HepG2 (cell line): ENCODE measurements around the gene MRPL36. TPM values are rescaled to one million over a fixed set of nuclear protein-coding genes. Genes with fewer than 3 reads are reported as not detected.

ENCODE experiments used
- AKAP8 ChIP-seq: sonication (generic); formaldehyde crosslinking; IDR thresholded peaks from 2 replicates; pipeline ENCODE4 v1.5.1; 2020; ENCODE audit warnings: mild to moderate bottlenecking, missing genetic modification reagents
- ATF1 ChIP-seq: IDR thresholded peaks from 2 replicates; pipeline ENCODE4 v1.6.1; 2016; ENCODE audit warnings: mild to moderate bottlenecking, control low read depth
- CAMTA2 ChIP-seq: sonication (generic); formaldehyde crosslinking; IDR thresholded peaks from 2 replicates; pipeline ENCODE4 v1.4.0; 2020; ENCODE audit warnings: mild to moderate bottlenecking, missing genetic modification reagents, borderline replicate concordance
- CENPX ChIP-seq: sonication (generic); formaldehyde crosslinking; IDR thresholded peaks from 2 replicates; pipeline ENCODE4 v1.9.0; 2021; ENCODE audit warnings: mild to moderate bottlenecking, missing genetic modification reagents, moderate library complexity
- CREBL2 ChIP-seq: sonication (generic); formaldehyde crosslinking; IDR thresholded peaks from 2 replicates; pipeline ENCODE4 v1.8.1; 2023; ENCODE audit warnings: missing genetic modification reagents, mild to moderate bottlenecking, borderline replicate concordance
- DMAP1 ChIP-seq: IDR thresholded peaks from 2 replicates; pipeline ENCODE4 v1.6.1; 2016
- GZF1 ChIP-seq: sonication (generic); formaldehyde crosslinking; IDR thresholded peaks from 2 replicates; pipeline ENCODE4 v1.5.1; 2020; ENCODE audit warnings: mild to moderate bottlenecking, missing genetic modification reagents
- HMG20A ChIP-seq: IDR thresholded peaks from 2 replicates; pipeline ENCODE4 v1.6.1; 2016; ENCODE audit warnings: borderline replicate concordance
- HOXA3 ChIP-seq: sonication (generic); formaldehyde crosslinking; IDR thresholded peaks from 2 replicates; pipeline ENCODE4 v1.5.0; 2020; ENCODE audit warnings: missing genetic modification reagents
- KLF13 ChIP-seq: sonication (generic); formaldehyde crosslinking; IDR thresholded peaks from 2 replicates; pipeline ENCODE4 v1.4.0; 2020; ENCODE audit warnings: mild to moderate bottlenecking, missing genetic modification reagents
- MZF1 ChIP-seq: sonication (generic); formaldehyde crosslinking; IDR thresholded peaks from 2 replicates; pipeline ENCODE4 v1.8.1; 2023; ENCODE audit warnings: mild to moderate bottlenecking, missing genetic modification reagents, borderline replicate concordance
- NFIC ChIP-seq: IDR thresholded peaks from 2 replicates; pipeline ENCODE4 v1.6.1; 2012; ENCODE audit warnings: mild to moderate bottlenecking, low read length, inconsistent platforms
- RARA ChIP-seq: IDR thresholded peaks from 2 replicates; pipeline ENCODE4 v1.6.1; 2016; ENCODE audit warnings: missing genetic modification reagents, missing compliant biosample characterization
- RBFOX2 ChIP-seq: fragments of 200-400 bp; formaldehyde crosslinking; IDR thresholded peaks from 2 replicates; pipeline ENCODE4 v1.6.1; 2017; ENCODE audit warnings: low read depth, mild to moderate bottlenecking, low read length
- REXO4 ChIP-seq: sonication (generic); formaldehyde crosslinking; IDR thresholded peaks from 2 replicates; pipeline ENCODE4 v1.8.0; 2022; ENCODE audit warnings: missing genetic modification reagents, mild to moderate bottlenecking, borderline replicate concordance
- SMAD9 ChIP-seq: sonication (generic); formaldehyde crosslinking; IDR thresholded peaks from 2 replicates; pipeline ENCODE4 v1.5.1; 2020; ENCODE audit warnings: mild to moderate bottlenecking, missing genetic modification reagents
- SP5 ChIP-seq: IDR thresholded peaks from 2 replicates; pipeline ENCODE4 v1.6.1; 2016; ENCODE audit warnings: low read depth, borderline replicate concordance
- SRF ChIP-seq: IDR thresholded peaks from 2 replicates; pipeline ENCODE4 v1.6.1; 2011; ENCODE audit warnings: mild to moderate bottlenecking, low read depth, low read length, moderate library complexity
- SRSF9 ChIP-seq: fragments of 200-400 bp; formaldehyde crosslinking; IDR thresholded peaks from 2 replicates; pipeline ENCODE4 v1.6.1; 2018; ENCODE audit warnings: borderline replicate concordance, mild to moderate bottlenecking, low read depth, low read length; ENCODE audit not compliant: insufficient read depth, poor library complexity, severe bottlenecking
- TCF12 ChIP-seq, 2 experiments: fragments of 450-650 bp in 1 of 2; sonication (generic) in 1 of 2; formaldehyde crosslinking in 1 of 2; IDR thresholded peaks; 2 replicates each; pipeline versions ENCODE4 v1.6.1 to v1.8.0; 2017 to 2022; ENCODE audit warnings: antibody characterized with exemption in 1 of 2, mild to moderate bottlenecking in 1 of 2, missing genetic modification reagents in 1 of 2, moderate library complexity in 1 of 2
- TCF7 ChIP-seq: sonication (generic); IDR thresholded peaks from 2 replicates; pipeline ENCODE4 v1.6.1; 2016; ENCODE audit warnings: antibody characterized with exemption, low read depth
- TRIM24 ChIP-seq: sonication (generic); formaldehyde crosslinking; IDR thresholded peaks from 2 replicates; pipeline ENCODE4 v1.8.0; 2022; ENCODE audit warnings: mild to moderate bottlenecking, missing genetic modification reagents
- ZHX2 ChIP-seq, 2 experiments: sonication (generic) in 1 of 2; formaldehyde crosslinking in 1 of 2; IDR thresholded peaks; 2 replicates each; pipeline versions ENCODE4 v1.6.1 to v1.9.0; 2014 to 2022; ENCODE audit warnings: antibody characterized with exemption in 1 of 2, borderline replicate concordance in 1 of 2, inconsistent platforms in 1 of 2, low read depth in 1 of 2, missing genetic modification reagents in 1 of 2
- ZMAT3 ChIP-seq: sonication (generic); formaldehyde crosslinking; conservative IDR thresholded peaks from 2 replicates; pipeline ENCODE4 v1.7.0; 2021; ENCODE audit warnings: missing genetic modification reagents
- ZNF629 ChIP-seq: sonication (generic); formaldehyde crosslinking; conservative IDR thresholded peaks from 2 replicates; pipeline ENCODE4 v1.5.0; 2020; ENCODE audit warnings: missing genetic modification reagents
- ZNF773 ChIP-seq: sonication (generic); formaldehyde crosslinking; IDR thresholded peaks from 2 replicates; pipeline ENCODE4 v1.4.0; 2020; ENCODE audit warnings: missing genetic modification reagents, borderline replicate concordance
- polyA plus RNA-seq, 8 experiments: library from polyadenylated mRNA; depleted of rRNA in 3 of 8; stranded (reverse) in 7 of 8; unstranded in 1 of 8; fragments of >200 nt; fragmentation: Illumina TruSeq in 4 of 8; extraction: Trizol in 4 of 8; gene quantifications; 2 replicates each; pipeline versions ENCODE4 v1.2.1 to v1.2.3, GENCODE V29; 2011 to 2016; ENCODE audit warnings: low read depth in 4 of 8, missing spikeins in 1 of 8, mixed read lengths in 1 of 8; ENCODE audit not compliant: insufficient read depth in 1 of 8
- total RNA-seq, 5 experiments: library from RNA; depleted of rRNA; stranded (reverse); fragments of >200 nt; fragmentation: Illumina TruSeq; extraction: Trizol; gene quantifications; 2 replicates each; pipeline ENCODE4 v1.2.3, GENCODE V29; 2016; ENCODE audit warnings: low read depth in 1 of 5

The MRPL36 gene
- total and polyA plus RNA-seq, 2 of the 13 experiments (the other 11 are each of a cell fraction or from before 2014, with no cell fraction given): 71.3 to 113 TPM

- TF ChIP-seq AKAP8 (0 out of 2 replicates have a peak, but pooled peaks have one; percentile 34), TCF7 (no peak), SP5 (CRISPR knock-in tag) (no peak), HMG20A (no peak), CENPX (CRISPR knock-in tag) (no peak), RARA (CRISPR knock-in tag) (no peak; the same call in 1 of the 2 replicates), HOXA3 (CRISPR knock-in tag) (peak; percentile 97), TRIM24 (CRISPR knock-in tag) (no peak), ATF1 (0 out of 2 replicates have a peak, but pooled peaks have one; percentile 39), CAMTA2 (no peak), DMAP1 (CRISPR knock-in tag) (peak; percentile 91), CREBL2 (CRISPR knock-in tag) (peak; percentile 43; the same call in 1 of the 2 replicates), SRF (no peak), NFIC (no peak), SRSF9 (no peak), KLF13 (no peak), TCF12 (IDR thresholded peaks at IDR 0.05) (no peak), TCF12 (CRISPR knock-in tag; IDR thresholded peaks at IDR 0.05) (no peak), ZHX2 (IDR thresholded peaks at IDR 0.05; ENCODE audit: low read depth) (peak; percentile 85; the same call in 1 of the 2 replicates), ZHX2 (CRISPR knock-in tag; IDR thresholded peaks at IDR 0.05; ENCODE audit: borderline replicate concordance) (no peak), SMAD9 (CRISPR knock-in tag) (no peak), ZNF773 (CRISPR knock-in tag) (no peak), RBFOX2 (peak; percentile 96), REXO4 (CRISPR knock-in tag) (no peak), ZMAT3 (no peak; the same call in 1 of the 2 replicates), GZF1 (CRISPR knock-in tag) (no peak), ZNF629 (CRISPR knock-in tag) (no peak), MZF1 (no peak)
Observed at GRCh38 chr5:1801222-1801966, 1.8 kb upstream of the MRPL36 start, which contains the start of gene NDUFS6 (continued).
